IPS-15b (cell line): ENCODE data around the gene CEP57L1.
"Not testable (repeated sequence)": the region's sequence is repeated elsewhere in the genome, so short reads cannot be mapped to it uniquely, and the experiment has no call there.

Source experiments
- H3K27me3 ChIP-seq: one replicate; pipeline ENCODE4 v1.6.1; 2013; ENCODE audit warnings: low read length; ENCODE audit not compliant: control insufficient read depth, insufficient read depth
- H3K36me3 ChIP-seq: one replicate; pipeline ENCODE4 v1.6.1; 2013; ENCODE audit warnings: low read length; ENCODE audit not compliant: control insufficient read depth, insufficient read depth
- H3K4me1 ChIP-seq: one replicate; pipeline ENCODE4 v1.6.1; 2013; ENCODE audit warnings: mild to moderate bottlenecking, low read length; ENCODE audit not compliant: control insufficient read depth, insufficient read depth
- H3K4me3 ChIP-seq: one replicate; pipeline ENCODE4 v1.5.1; 2013; ENCODE audit warnings: low read depth, low read length
- H3K9ac ChIP-seq: one replicate; pipeline ENCODE4 v1.6.1; 2013; ENCODE audit warnings: low read depth, mild to moderate bottlenecking, low read length
- H3K9me3 ChIP-seq: one replicate; pipeline ENCODE4 v1.6.1; 2013; ENCODE audit warnings: mild to moderate bottlenecking, low read length; ENCODE audit not compliant: control insufficient read depth, insufficient read depth

CEP57L1 gene

DNA sequence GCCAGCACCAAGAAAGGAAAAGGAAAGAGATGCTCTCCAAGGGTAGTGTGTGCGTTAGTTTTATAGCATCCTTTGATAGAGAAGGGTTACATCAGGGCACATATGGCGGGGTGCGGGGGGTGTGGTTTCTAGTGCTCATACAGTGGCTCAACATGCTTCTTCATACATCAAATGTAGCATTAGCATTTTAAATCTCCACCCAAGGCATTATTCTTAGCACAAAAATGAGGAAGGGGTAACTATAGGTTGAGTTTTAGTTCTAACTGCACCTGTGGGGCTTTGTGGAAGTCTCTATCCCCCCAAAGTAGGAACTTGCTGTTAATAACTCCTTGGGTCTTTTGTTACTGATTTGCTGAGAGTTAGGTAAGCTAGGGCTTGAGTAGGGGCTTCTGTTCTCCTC lies 89.3 kb downstream of the CEP57L1 start:
- H3K36me3 ChIP-seq = no peaks in the 10 kb centered on the region
- no peak overlapping the region for H3K9ac ChIP-seq
- H3K9me3 ChIP-seq = no peaks in the 10 kb centered on the region
- H3K27me3 ChIP-seq = no peaks in the 10 kb centered on the region
- peaks cover 8% of the 10 kb centered on the region for H3K4me1 ChIP-seq
- H3K4me3 ChIP-seq = no peak overlapping the region

DNA sequence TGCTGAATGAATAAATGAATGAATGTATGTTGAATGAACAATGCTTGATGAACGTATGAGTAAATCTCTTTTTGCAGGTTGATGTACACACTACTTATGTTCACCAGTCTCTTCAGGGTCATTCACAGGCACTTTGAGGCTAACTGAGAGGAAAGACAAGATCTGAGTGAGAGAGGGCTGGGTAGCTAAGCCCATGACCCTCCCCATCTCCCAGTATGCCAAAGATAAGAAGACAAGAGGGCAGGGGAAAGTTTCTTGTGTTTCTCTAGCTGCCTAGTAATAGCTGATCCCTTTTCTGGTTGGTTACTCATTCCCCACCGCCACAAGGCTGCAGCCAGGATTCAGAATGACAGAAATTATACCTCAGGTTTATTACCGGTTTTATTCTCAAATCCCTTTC lies 90.7 kb downstream of the CEP57L1 start:
- no peaks in the 10 kb centered on the region for H3K9me3 ChIP-seq
- H3K27me3 ChIP-seq = no peaks in the 10 kb centered on the region
- H3K9ac ChIP-seq = no peak overlapping the region
- no peak overlapping the region for H3K4me3 ChIP-seq
- H3K36me3 ChIP-seq = no peaks in the 10 kb centered on the region
- peaks cover 8% of the 10 kb centered on the region for H3K4me1 ChIP-seq

DNA sequence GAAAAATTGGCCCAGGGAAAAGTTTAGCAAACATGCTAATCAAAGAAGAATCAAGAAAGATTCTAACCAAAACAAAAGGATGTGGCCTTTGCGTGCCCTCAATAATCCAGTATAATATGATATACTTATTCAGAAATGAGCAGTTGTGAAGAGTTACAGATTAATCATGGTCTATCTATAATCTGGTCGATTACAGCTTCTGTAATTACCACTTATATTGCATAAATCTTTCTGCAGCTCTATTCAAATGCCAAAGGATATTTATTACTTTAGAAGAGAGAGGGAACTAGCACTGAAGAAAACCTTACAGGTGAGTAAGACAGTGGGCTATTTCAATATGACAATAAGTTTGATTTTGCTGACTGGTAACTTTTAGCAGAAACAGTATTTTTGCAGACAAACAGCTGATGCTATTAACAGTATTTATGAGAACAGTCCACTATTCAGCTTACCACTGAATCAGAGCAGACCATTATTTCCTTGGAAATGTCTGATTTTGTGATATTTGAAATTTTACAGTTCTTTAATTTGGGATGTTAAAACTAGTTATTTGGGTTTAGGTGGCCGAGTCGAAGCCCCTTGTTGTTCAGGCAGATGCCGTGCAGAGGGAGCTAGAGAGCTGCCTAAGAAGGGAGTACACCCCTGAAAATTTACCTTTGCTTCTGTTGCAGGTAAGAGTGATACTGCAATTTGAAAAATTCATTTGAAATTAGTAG lies 92.2 kb downstream of the CEP57L1 start:
- H3K4me3 ChIP-seq = no peak overlapping the region
- H3K27me3 ChIP-seq = no peaks in the 10 kb centered on the region
- H3K4me1 ChIP-seq = peaks cover 8% of the 10 kb centered on the region
- H3K36me3 ChIP-seq = no peaks in the 10 kb centered on the region
- no peaks in the 10 kb centered on the region for H3K9me3 ChIP-seq
- no peak overlapping the region for H3K9ac ChIP-seq

DNA sequence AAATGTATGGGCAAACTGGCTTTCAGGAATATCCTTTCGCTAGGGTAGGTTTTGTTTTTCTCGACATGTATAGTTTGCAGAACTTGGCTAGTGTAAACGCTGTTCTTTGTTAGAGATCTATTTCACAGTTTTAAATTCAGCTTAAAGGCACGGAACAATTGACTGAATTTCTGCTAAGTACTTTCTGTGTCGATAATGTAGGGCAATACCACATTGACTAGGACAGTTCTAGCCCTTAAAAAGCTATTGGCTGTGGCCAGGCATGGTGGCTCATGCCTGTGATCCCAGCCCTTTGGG lies 92.8 kb downstream of the CEP57L1 start:
- no peak overlapping the region for H3K9ac ChIP-seq
- H3K4me1 ChIP-seq = peaks cover 8% of the 10 kb centered on the region
- H3K9me3 ChIP-seq = no peaks in the 10 kb centered on the region
- H3K4me3 ChIP-seq = no peak overlapping the region
- no peaks in the 10 kb centered on the region for H3K36me3 ChIP-seq
- no peaks in the 10 kb centered on the region for H3K27me3 ChIP-seq

DNA sequence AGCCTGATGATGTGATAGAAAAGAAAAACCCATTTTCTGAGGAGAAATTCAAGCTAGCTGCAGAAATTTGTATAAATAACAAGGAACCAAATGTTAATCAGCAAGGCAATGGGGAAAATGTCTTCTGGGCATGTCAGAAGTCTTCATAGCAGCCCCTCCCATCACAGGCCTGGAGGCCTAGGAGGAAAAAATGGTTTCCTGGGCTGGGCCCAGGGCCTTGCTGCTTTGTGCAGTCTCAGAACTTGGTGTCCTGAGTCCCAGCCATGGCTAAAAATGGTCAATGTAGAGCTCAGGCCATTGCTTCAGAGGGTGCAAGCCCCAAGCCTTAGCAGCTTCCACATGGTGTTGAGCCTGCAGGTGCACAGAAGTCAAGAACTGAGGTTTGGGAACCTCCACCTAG lies 96.1 kb downstream of the CEP57L1 start:
- not testable (repeated sequence) for H3K36me3 ChIP-seq, H3K4me1 ChIP-seq, H3K9me3 ChIP-seq, H3K9ac ChIP-seq, H3K4me3 ChIP-seq, H3K27me3 ChIP-seq

DNA sequence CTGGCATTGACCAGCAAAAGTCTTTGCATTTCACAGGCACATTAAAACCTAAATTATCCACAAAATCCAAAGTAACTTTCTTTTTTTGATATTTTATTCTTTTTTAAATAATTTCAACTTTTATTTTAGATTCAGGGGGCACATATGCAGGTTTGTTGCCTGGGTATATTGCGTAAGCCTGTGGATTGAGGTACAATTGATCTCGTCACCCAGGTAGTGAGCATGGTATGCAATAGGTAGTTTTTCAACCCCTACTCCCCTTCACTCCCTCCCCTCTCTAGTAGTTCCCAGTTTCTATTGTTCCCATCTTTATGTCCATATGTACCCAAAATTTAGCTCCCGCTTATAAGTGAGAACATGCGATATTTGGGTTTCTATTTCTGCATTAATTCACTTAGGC lies 97.6 kb downstream of the CEP57L1 start:
- Histone ChIP-seq H3K9ac (no peak overlapping the region), H3K36me3 (no peaks in the 10 kb centered on the region), H3K27me3 (no peaks in the 10 kb centered on the region), H3K9me3 (no peaks in the 10 kb centered on the region), H3K4me3 (no peak overlapping the region), H3K4me1 (no peaks in the 10 kb centered on the region)

DNA sequence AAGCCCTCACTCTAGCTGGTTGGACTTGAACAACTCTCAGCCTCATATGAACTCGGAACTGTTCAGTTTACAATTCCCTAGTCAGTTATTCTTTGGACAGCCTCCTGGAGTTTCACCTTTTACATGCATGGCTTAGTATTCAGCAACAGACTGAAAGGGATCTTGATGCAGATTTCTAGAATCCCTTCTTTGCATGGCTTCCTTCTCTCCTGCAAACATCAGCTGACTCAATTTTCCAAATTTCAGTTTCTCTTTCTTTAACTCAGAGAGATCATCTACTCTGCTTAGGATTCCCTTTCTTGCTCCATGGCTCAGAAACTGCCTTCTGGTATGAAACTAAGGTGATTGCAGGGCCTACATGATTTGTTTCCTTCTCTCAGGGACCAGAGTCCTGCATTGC lies 99.6 kb downstream of the CEP57L1 start:
- no peaks in the 10 kb centered on the region for H3K27me3 ChIP-seq
- no peaks in the 10 kb centered on the region for H3K36me3 ChIP-seq
- no peaks in the 10 kb centered on the region for H3K4me1 ChIP-seq
- no peaks in the 10 kb centered on the region for H3K9me3 ChIP-seq
- H3K4me3 ChIP-seq = no peak overlapping the region
- H3K9ac ChIP-seq = no peak overlapping the region

DNA sequence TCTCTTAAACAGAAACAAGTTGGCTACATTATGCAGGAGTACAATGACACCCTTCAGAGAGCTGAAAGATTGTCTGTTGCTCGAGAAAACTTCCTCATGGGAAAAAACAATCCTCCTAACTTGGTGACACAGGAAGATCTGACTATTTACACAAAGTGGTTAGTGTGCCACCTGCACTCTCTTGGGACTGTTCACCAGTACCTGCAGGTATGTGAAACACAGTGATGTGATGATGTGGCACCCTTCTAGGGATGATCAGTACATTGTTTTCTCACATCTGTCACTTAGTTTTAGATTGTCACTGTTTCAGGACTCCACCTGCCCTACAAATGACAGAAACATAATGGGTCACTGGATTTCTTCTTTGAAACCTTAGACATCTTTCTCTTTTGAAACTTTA lies 101.8 kb downstream of the CEP57L1 start:
- Histone ChIP-seq H3K9me3 (no peaks in the 10 kb centered on the region), H3K27me3 (no peaks in the 10 kb centered on the region), H3K9ac (no peak overlapping the region), H3K4me3 (no peak overlapping the region), H3K36me3 (no peaks in the 10 kb centered on the region), H3K4me1 (no peaks in the 10 kb centered on the region)

DNA sequence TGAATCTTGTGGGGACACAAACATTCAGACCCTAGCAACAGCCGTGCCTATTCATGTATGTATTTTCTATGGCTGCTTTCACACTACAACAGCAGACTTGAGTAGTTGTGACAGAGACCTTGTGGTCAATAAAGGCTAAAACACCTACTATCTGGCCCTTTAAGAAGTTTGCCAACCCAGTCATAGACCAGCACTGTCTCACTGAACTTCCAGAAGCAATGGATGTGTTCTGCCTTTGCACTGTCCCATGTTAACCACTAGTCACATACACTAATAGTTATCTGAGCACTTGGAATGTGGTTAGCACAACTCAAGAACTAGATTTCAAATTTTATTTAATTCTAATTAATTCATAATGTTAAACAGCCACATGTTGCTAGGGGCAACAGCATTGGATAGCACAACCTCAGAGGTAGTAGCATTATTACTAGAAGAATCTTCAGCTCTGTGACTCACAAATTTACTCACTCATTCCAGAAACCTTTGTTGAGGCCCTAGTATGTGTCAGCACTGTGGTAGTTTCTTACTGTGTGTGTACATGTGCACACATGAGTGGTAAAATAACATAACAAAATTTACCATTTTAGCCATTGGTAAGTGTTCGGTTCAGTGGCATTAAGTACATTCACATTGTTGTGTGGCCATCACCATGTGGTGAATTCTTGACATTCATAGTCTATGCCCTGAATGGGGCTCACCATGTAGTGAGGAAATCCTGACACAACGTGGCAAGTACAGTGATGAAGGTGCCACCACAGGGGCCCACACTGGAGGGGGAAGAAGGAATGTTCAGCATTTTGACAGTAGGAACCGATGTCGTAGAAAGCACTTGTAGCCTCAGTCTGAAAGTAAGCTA lies 107.3 kb downstream of the CEP57L1 start:
- no peaks in the 10 kb centered on the region for H3K4me1 ChIP-seq
- H3K9me3 ChIP-seq = no peaks in the 10 kb centered on the region
- no peak overlapping the region for H3K9ac ChIP-seq
- H3K27me3 ChIP-seq = no peaks in the 10 kb centered on the region
- H3K4me3 ChIP-seq = no peak overlapping the region
- H3K36me3 ChIP-seq = no peaks in the 10 kb centered on the region

DNA sequence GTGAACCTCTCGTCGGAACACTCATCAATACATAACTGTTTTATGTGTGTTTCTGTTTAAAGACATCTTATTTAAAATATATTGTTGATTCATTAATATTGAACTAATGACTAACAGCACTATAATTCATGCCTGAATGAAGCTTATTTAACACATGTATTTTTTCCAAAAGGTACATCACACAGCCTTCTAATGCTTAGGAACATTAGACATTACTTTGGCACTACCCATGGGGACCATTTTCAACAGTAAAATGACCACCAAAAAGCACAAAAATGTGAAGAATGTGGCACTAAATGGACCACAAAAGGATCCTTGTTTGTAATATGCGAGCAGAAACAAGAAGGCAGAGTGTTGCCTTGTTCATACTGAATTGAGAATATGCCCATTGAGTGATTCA lies 109.2 kb downstream of the CEP57L1 start:
- Histone ChIP-seq H3K27me3 (no peaks in the 10 kb centered on the region), H3K9me3 (no peaks in the 10 kb centered on the region), H3K4me3 (no peak overlapping the region), H3K9ac (no peak overlapping the region), H3K36me3 (no peaks in the 10 kb centered on the region), H3K4me1 (no peaks in the 10 kb centered on the region)

DNA sequence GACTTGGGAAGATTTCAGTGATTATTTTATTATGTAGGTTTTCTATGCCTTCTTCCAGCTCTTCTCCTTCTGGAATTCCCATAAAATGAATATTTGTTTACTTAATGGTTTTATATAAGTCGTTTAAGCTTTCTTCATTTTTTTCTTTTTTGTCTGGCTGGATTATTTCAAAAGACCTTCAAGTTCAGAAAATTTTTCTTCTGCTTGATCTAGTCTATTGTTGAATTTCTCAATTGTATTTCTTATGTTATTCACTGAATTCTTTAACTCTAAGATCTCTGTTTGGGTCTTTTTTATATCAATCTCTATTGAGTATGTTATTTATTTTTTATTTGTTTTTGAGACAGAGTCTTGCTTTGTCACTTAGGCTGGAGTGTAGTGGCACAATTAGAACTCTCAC lies 117.4 kb downstream of the CEP57L1 start:
- no peak overlapping the region for H3K4me3 ChIP-seq
- H3K36me3 ChIP-seq = no peaks in the 10 kb centered on the region
- no peak overlapping the region for H3K9ac ChIP-seq
- no peaks in the 10 kb centered on the region for H3K9me3 ChIP-seq
- no peaks in the 10 kb centered on the region for H3K27me3 ChIP-seq
- H3K4me1 ChIP-seq = no peaks in the 10 kb centered on the region
